Activated CD4-positive, alpha-beta T cell treated with anti-CD3 and anti-CD28 coated beads, Interleukin-2, Interleukin-4, amounts not matched to agents 100 ng/mL and 50 ng/mL, durations not matched to agents 16 hours and 8 hours (primary cell): Measurements from ENCODE around the gene GEMIN8.
A peak's percentile ranks its signal among the peaks of the same experiment; 100 is the strongest.

Source experiments
- DNase-seq: peaks from one replicate; pipeline ENCODE4 v3.0.0-alpha.2; 2020; ENCODE audit warnings: low spot score

The GEMIN8 gene, protein sequence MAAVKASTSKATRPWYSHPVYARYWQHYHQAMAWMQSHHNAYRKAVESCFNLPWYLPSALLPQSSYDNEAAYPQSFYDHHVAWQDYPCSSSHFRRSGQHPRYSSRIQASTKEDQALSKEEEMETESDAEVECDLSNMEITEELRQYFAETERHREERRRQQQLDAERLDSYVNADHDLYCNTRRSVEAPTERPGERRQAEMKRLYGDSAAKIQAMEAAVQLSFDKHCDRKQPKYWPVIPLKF

DNA sequence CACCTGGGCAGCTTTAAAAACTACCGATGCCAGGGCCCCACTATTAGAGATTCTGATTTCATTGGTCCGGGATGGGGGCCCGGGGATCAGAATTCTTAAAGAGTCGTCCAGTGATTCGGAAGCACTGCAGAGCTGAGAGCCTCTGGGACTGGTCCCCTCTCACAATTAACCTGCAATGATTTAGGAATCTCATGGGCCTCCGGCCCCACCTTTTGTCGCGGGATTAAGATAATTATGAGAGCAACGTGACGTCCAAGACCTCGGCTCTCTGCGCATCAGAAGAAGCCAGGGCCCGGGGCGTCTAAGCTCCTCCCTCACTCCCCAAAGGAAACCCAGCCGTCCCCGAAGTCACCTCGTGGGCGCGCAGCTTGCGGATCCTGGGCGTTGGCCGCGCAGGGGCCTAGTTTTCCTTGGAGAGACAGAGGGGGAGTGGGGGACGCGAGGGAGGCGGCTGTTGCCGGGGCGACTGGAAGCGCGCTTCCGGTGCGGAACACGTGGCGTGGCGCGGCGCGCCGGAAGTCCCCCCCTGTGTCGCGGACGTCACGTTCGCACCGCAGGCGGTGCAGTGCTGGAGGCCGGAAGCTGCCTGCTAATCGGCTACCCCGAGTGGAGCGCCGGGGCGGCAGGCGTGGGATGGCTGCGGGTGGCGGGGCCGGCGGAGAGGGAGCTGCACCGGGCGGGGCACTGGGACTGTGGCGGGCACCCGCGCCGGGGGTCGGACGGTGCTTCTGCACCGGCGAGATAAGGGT lies at the start of gene GEMIN8:
Gene GEMIN8, minus strand, starts transcription at position 468 of the 749 bp plus-strand sequence. CDS start 8,414 bp downstream, outside the sequence.
- peak; percentile 89 for DNase-seq

DNA sequence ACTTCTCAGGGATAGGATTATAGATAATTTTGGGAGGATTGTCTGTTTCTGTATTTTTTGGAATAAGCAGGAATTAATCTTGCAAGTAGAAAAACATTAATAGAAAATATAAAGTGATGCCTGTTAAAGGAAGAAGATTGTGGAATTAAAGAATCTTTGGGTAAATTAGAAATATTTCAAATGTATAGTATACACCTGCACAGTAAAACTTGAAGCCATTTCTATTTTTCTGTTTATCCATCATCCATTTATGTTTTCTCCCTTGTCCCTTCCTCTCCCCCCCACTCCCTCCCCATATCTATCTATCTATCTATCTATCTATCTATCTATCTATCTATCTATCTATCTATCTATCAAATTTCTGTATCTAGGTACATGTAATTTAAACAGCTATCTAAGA lies 46.9 kb upstream of the GEMIN8 start:
- no peak for DNase-seq

DNA sequence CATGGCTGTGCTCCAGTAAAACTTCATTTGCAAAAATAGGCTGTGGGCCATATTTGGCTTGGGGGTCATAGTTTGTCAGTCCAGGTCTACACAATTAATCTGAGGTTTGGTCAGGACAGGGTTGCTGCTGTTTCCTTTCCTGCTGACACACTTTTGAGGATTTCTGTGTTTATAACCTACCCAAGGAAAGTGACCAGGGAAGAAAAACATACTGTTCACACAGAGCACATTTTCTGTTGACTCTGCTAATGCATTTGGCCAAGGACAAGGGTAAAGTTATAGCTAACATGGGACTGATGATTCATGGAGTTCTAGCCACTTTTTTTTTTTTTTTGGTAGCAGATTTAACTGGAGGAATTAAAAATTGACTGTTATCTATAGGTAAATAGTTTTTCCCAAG lies 43.9 kb upstream of the GEMIN8 start:
- no peak for DNase-seq

DNA sequence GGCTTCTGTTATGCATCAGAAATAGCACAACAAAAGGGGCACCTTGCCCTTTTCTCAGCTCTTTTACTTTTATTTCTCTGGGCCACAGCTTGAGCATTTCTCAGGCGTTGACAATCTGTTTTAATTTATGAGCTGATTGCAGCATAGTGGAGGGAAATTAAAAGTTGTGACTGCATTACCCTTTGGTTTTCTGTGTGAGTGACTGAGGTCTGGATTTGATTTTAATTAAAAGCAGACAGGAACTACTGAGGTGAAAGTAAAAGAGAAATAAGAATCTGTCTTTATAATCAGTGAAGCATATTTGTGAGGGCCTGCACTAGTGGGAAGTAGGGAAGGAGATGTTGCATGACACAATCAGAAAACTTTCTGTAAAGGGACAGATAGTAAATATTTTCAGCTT lies 43.4 kb upstream of the GEMIN8 start:
- DNase-seq: no peak

DNA sequence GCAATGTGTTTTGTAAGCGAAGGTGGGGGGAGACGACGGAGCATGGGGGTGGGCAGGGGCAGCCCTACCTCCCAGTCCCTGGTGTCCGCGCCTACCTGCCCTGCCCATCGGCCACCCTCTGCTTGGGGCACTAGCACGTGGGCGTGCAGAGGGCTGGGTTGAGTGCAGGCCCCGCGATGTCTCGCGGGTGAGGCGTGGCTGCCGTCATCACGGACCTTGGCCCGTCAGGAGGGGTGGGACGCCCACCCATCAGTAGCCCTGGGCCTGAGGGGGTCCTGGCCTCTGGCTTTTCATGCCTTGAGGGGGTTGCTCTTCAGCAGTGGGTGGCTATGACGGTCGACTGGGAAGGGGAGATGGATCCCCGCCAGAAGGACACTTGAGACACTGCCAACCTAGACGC lies 36.1 kb upstream of the GEMIN8 start:
- DNase-seq: no peak

DNA sequence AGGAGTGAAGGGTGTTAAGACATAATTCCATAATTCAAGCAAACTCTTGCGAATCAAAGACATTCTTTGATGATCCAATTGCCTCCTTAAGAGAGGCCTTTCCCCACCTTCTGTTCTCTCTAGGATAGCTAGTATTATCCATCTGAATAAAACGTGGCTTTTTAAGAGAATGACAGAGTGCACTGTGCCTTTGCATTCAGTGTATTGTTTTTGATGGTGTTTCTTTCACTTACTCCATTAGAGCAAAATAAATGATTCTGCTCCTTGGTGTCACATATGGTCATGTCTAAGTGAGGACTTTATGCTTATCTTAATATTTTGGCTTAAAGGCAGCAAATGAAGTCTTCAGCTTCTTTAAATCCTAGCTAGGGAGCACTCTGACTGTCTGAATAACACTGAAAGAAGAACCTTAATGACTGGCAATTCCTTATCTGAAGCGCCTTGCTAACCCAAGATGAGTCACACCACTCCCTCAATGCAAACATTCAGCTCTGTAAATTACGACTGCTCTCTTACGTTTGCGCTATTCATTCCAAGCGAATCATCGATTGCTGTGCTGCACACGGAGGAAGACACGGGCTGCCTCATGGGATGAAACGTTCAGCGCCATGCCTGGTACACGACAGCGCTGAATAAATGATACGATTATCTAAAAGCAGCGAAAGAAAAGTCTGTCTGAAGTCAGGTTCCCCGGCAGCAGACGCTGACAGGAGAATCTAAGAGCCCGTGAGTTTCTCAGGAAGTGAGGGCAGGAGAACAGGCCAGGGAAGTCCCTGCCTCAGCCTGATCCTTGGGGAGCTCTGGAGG lies 35.1 kb upstream of the GEMIN8 start:
- no peak for DNase-seq

DNA sequence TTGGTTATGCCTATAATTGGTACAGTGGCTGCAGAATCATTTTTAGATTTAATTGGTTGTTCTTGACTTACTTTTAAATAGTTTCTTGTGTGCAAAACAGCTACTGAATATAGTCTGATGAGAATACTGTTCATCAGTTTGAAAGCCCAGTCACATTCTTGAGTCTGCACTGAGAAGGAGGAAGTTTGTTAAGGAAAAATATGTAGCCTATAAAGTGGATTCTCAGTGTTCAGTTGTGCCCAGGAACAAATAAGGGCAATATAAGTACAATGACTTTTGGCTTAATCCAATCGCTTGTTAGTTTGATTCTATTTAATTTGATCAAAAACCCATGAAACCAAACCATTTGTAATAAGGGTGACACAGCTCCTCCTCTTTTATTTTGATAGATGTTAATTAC lies 32.8 kb upstream of the GEMIN8 start:
- DNase-seq: no peak

DNA sequence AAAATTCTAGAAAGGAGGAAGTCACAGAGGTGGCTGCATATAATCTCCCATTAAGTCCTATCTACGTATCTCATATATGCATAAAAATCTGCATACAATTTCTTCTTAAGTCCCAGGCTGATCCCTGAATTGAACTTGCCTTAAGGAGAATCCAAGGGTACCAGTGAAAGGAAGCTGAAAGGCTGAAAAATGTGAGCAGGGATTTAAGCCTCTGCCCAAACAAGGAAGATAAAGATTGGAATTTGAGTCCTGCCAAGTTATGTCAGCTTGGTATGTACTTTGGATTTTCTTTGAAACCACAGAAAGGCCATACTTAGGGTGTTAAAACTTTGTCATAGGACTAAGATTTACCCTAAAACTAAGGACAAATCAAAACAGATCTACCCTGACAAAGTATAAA lies 26.5 kb upstream of the GEMIN8 start:
- DNase-seq: no peak

DNA sequence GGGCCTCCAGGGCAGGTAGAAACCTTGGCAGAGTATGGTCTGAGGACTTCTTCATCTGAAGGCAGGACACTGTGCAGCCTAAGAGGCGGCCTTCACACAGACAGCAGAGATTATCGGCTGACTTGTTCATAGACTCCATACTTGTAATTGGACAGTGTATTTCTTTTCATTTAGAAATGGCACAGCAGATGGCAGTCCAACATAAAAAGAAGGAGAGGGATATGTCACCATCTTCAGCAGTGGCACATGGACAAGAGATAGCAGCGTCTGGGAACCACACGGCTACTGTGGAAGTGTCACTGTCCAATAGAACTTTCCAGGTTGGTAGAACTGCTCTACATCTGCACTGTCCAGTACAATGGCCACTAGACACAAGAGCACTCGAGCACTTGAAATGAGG lies 21.7 kb upstream of the GEMIN8 start:
- no peak for DNase-seq

DNA sequence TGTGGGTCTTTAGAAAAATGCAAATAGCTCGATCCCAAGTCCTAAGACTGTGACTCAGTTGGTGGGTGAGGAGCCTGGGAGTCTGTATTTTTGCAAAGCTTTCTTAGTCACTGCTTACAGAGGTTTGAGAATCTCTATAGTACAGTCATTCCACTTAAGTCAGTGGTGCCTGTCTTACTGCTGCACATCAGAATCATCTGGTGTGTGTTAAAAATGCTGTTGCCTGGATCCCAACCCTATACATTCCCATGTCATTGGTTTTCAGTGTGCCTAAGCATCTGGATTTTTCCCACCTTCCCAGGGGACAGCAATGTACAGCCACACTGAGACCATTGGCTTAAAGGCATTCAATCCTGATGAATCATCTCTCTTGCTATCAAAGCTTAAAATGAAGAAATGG lies 21.0 kb upstream of the GEMIN8 start:
- no peak for DNase-seq

DNA sequence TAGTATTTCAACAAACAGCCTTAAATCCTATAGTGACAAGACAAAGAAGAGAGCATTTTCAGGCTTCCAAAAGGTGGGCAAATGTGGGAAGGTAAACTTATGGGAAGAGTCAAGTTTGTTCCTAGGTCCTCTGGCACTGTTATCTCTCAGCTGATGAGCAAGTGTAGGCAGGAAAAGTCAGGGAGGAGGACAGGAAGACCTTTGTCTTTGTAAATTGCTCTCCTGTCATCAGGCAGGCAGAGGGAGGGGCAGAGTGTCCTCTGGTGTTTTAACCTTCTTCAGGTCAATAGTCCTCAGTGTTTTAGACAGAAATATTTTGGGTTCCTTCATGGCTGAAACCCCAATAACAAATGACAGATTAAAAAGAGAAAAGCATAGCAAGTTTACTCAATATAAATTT lies 13.5 kb upstream of the GEMIN8 start:
- no peak for DNase-seq

DNA sequence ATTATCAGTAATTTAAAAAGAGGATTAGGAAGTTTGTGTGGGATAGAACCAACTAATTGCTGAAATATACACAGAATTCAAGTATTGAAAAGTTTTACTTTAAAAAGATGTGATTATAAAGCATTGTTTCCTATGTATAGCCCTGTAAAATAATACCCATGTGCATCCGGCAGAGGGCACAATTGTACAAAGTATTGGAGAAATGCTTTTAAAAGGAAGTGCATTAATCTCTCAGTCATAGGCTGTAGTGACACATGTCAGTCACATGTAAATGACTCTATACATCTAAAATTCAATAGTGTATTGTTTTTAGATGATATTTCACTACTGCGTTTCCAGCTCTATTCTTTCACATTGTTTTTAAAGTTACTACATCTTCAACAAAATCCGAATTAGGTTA lies 9.7 kb upstream of the GEMIN8 start:
- DNase-seq: peak; percentile 72

DNA sequence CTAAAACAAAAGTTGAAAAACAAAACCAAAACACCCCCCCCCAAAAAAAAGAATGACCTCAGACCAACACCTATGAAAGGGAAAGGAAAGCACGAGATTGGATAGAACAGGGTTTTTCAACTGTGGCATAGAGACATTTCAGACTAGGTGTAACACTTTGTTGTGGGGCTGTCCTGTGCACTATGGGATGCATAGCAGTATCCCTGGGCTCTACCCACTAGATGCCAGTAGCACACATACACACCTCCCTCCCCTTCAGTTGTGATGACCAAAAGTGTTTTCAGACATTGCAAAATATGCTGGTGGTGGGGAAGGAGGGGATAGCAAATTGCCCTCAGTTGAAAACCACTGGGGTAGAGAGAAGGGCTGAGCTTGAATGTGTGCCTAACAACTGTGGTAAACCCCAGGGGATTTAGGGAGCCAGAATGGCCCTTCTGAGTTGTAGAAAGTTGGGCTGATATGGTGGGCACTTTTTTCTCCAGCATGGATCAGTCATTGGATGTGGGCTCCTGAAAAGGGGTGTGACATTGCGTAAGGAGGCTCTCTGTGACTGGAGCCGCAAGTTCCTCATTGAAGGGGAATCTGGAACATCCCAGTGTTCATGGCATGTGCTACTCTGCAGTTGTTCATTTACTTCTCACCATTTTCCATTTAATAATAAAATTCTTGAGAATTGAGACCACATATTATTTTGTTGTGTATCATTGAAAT lies 8.8 kb upstream of the GEMIN8 start:
- no peak for DNase-seq

DNA sequence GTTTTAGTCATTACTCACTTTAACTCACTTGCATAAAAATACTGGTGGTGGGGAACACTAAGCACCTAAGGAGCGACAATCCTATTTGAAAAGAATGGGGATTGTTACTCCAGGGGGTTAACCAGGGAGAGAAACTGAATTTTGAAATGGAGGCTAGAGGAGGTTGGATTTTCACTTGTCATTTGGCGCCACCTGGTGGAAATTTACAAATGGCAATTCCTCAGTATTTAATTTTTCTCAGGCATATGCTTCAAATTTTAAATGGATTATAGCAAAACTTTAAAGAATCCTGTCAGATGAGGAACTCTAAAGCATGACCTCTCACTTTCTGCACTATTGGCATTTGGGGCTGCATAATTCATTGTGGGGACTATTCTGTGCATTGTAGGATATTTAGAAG lies 2.7 kb upstream of the GEMIN8 start:
- peak; percentile 62 for DNase-seq

DNA sequence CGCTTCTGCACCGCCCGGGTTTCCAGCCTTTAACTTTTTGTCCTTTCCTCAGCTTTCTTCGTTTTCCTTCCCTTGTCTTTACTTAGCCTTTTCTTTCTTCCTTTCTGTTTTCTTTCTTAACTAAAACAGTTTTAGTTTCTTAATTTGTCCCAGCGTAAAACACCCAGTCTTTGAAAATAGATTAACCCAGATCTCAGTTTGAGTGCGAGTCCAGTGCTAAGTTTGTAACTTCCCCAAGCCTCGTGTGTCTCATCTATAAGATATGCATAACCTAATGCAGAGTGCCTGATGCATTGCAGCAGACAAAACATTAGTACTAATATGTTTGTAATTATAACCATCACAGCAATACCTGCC lies 460 bp upstream of the GEMIN8 start:
- DNase-seq: no peak

DNA sequence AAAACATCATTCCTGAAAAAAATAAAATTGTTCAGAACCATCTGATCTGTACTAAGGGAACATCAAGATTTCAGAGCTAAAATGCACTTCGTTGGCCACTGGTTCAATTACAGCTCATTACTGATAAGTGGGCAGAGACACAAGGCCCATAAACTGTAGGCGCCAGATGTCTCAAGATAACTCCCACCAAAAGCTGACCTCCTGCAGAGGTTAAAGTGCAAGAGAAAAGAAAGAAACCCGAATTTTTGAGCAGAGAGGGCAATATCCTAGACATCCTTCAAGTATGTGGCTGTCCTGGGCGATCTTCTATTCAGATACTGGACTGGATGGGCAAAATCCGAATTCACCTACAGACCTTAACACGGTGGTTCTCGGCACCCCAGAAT lies 660 bp downstream of the GEMIN8 start:
- DNase-seq: no peak

DNA sequence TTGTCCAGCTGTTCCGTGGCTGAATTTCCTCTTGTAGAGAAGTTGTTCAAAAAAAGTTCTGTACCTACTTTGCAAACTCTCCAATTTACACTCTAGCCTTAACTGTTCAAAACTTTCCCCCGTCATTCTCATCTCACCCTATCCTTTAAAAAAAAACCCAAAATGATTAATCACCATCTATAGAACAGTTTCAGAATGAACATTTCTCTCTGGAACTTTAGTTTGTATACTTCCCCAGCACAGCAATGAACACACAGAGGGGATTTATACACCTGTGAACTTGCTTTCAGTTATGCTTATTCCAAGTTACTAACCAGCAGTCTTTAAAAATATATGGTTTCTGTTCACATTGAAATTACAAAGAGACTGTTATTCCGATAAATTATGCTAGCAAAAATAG lies 1.2 kb downstream of the GEMIN8 start:
- peak; percentile 53 for DNase-seq

DNA sequence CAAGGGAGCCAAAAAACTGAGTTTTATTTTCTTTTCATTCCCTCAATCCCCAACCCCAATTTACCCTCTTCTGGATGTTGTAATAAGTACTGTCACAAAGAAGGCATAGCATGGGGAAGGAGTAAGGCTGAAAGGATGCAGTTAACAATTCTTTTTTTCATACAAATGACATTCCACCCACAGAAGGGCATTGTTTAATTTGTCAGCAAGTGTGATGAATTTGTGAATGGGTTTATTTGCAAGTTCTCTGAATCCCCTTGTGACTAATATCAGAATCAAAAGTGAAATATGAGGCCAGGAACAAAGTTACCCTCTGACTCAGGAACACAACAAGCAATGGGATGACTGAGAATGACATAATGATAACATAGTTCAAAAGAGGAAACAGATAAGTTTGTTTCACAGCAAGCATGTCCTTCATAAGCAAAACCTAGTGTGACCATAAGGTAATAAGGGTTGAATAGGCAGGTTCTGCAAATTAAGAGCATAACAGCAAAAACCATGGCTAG lies 2.1 kb downstream of the GEMIN8 start:
- DNase-seq: peak; percentile 83

DNA sequence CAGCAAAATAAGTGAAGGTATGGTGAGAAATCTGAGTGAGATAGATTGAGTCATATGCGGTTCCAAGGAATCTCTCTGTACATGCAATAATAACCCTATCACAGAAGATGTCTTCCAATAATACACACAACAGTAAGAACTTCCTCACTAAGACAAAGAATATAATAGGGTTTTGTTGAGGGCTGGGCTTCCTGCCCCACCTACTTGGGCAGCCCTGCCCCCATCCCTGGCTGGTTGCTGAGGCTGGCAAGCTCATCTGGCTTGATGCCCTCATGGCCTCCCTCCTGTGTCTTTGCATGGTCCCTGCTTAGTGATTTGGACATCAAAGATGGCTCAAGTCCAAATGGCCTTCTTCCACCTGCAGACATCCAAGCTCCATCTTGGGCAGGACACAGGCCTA lies 2.7 kb downstream of the GEMIN8 start:
- peak; percentile 18 for DNase-seq

DNA sequence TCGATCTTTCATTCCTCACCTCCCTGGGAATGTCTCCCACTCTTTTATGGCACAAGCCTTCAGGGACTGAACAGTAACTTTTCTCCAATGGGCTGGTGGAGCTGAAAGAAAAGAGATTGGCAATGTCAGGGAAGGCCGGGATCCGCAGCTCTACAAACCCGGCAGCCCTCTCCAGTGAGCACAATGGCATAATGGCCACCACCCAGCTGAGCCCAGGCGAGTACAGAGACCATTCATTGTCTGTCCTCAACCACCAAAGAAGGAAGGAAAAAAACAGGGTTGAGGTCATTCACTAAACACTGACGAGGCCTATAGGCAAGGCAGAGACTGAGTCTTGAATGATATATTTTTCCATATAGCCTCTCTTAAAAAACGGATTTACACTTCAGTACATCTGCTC lies 3.6 kb downstream of the GEMIN8 start:
- DNase-seq: no peak

DNA sequence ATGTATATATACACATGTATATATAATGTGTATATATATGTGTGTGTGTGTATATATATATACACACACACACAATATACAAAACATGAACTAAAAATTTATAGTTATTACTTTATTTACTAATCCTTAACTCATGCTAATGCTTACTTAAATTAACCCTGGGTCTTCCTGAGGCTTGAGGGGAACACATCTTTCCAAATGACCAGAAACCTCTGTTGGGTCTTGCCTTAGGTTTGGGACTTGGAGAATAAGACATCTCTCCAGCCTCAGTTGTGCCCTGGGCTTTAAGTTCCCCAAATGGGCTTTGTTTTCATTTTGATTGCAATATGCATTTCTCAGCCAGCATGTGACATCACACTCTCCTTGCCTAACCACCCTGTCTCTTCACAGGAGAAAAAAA lies 7.7 kb downstream of the GEMIN8 start:
- no peak for DNase-seq

DNA sequence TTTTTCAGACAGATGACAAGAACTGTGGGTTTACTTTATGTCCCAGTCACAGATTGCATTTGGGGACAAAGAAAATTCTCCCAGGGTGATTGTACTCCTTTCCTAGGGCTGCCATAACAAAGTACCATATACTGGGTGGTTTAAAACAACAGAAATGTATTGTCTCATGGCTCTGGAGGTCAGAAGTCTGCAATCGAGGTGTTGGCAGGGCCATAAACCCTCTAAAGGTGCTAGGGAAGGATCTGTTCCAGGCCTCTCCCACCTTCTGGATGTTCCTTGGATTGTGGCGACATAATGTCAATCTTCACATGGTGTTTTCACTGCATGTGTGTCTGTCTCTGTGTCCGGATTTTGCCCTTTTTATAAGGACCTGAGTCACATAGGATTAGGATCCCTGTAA lies 12.3 kb downstream of the GEMIN8 start:
- DNase-seq: no peak
